Thyroid gland (tissue), 4 donors: ENCODE measurements around the gene TRAIP. TPM values are rescaled to one million over a fixed set of nuclear protein-coding genes. Genes with fewer than 3 reads are reported as not detected.

Experiments
- DNase-seq, 2 donors: peaks; one replicate each; pipeline ENCODE4 v3.0.0-alpha.2; 2019
- H3K27ac ChIP-seq, 3 donors: fragments of 200-600 bp; sonication (generic); 1 replicate in 2 of 3; 2 replicates in 1 of 3; pipeline ENCODE4 v1.5.1; 2016 to 2019; ENCODE audit warnings: mild to moderate bottlenecking in 1 of 3, moderate library complexity in 1 of 3
- H3K27me3 ChIP-seq: fragments of 200-600 bp; sonication (generic); one replicate; pipeline ENCODE4 v1.5.1; 2019
- H3K36me3 ChIP-seq, 2 donors: fragments of 200-600 bp; sonication (generic); one replicate each; pipeline ENCODE4 v1.5.1; 2016 to 2019
- H3K4me1 ChIP-seq, 2 donors: fragments of 200-600 bp; sonication (generic); one replicate each; pipeline ENCODE4 v1.5.1; 2017 to 2019
- H3K4me3 ChIP-seq, 3 donors: fragments of 200-600 bp; sonication (generic); replicated peaks in 1 of 3; 1 replicate in 2 of 3; 2 replicates in 1 of 3; pipeline ENCODE4 v1.5.1; 2016; ENCODE audit warnings: mild to moderate bottlenecking in 1 of 3
- H3K9me3 ChIP-seq: fragments of 200-600 bp; sonication (generic); one replicate; pipeline ENCODE4 v1.5.1; 2017
- POLR2A ChIP-seq, 2 donors: fragments of 450-650 bp; IDR thresholded peaks; one replicate each; pipeline ENCODE4 v1.6.1; 2017; ENCODE audit warnings: antibody characterized with exemption in 2 of 2, mild to moderate bottlenecking in 2 of 2, moderate library complexity in 1 of 2
- WGBS, 2 donors: methylation state at CpG; one replicate each; pipeline ENCODE4 v1.1.5; 2017; 5-methylcytosine and 5-hydroxymethylcytosine counted together
- intact Hi-C: fragments of 100-400 bp; cut with DNase I; formaldehyde crosslinking; loops from one replicate; pipeline ENCODE4 v1.15.1; 2023
- total RNA-seq, 4 donors: library from RNA; depleted of rRNA; stranded (reverse); fragments of >200 nt; gene quantifications; one replicate each; pipeline ENCODE4 v1.2.3, GENCODE V29; 2016
- TF ChIP-seq, protein P1 (sequence below), 6 experiments: fragments of 200-600 bp in 3 of 6; fragments of 450-650 bp in 3 of 6; sonication (generic) in 3 of 6; IDR thresholded peaks; one replicate each; pipeline ENCODE4 v1.5.1; 2016 to 2019; ENCODE audit warnings: antibody characterized with exemption in 6 of 6, mild to moderate bottlenecking in 2 of 6, inconsistent platforms in 1 of 6, moderate library complexity in 1 of 6

The TRAIP gene
- total RNA-seq, 4 donors from 2014 or later: 0.73 to 7.0 (median 3.3) TPM

DNA sequence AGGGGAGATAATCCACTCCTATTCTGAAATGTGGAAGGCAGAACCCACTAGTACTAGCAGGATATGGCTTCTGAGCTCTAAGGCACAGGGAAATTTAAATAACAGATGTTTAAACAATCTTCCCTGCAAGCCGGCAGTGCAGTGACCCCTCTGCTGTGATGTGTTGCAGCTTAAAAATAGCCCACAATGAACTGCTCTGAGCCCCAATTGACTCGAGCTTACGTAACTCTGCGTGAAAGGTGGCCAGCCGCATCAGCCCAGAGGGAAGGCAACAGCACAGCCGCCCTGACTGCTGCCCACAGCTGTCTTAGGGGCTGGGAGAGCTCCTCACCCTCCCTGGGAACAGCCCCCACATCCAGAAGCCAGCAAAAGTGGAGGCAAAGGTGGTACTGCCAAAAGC, 25.8 kb upstream of the TRAIP start:
- 62 to 72% methylated on average over 3 to 5 of the region's 6 CpGs for WGBS, 2 donors
- H3K36me3 ChIP-seq: no peaks in the 10 kb centered on the region
- H3K4me1 ChIP-seq: peaks cover 0 to 8% of the 10 kb centered on the region in 2 donors
- H3K27ac ChIP-seq: no peak overlapping the region
- H3K4me3 ChIP-seq: no peak overlapping the region
- no peaks in the 10 kb centered on the region for H3K27me3 ChIP-seq
- no peaks in the 10 kb centered on the region for H3K9me3 ChIP-seq
- intact Hi-C loops: no loop called here
- no peak for TF ChIP-seq POLR2A (IDR thresholded peaks at IDR 0.05)
- TF ChIP-seq, protein P1, sequence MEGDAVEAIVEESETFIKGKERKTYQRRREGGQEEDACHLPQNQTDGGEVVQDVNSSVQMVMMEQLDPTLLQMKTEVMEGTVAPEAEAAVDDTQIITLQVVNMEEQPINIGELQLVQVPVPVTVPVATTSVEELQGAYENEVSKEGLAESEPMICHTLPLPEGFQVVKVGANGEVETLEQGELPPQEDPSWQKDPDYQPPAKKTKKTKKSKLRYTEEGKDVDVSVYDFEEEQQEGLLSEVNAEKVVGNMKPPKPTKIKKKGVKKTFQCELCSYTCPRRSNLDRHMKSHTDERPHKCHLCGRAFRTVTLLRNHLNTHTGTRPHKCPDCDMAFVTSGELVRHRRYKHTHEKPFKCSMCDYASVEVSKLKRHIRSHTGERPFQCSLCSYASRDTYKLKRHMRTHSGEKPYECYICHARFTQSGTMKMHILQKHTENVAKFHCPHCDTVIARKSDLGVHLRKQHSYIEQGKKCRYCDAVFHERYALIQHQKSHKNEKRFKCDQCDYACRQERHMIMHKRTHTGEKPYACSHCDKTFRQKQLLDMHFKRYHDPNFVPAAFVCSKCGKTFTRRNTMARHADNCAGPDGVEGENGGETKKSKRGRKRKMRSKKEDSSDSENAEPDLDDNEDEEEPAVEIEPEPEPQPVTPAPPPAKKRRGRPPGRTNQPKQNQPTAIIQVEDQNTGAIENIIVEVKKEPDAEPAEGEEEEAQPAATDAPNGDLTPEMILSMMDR (IDR thresholded peaks at IDR 0.05): no peak
- DNase-seq: no peak

DNA sequence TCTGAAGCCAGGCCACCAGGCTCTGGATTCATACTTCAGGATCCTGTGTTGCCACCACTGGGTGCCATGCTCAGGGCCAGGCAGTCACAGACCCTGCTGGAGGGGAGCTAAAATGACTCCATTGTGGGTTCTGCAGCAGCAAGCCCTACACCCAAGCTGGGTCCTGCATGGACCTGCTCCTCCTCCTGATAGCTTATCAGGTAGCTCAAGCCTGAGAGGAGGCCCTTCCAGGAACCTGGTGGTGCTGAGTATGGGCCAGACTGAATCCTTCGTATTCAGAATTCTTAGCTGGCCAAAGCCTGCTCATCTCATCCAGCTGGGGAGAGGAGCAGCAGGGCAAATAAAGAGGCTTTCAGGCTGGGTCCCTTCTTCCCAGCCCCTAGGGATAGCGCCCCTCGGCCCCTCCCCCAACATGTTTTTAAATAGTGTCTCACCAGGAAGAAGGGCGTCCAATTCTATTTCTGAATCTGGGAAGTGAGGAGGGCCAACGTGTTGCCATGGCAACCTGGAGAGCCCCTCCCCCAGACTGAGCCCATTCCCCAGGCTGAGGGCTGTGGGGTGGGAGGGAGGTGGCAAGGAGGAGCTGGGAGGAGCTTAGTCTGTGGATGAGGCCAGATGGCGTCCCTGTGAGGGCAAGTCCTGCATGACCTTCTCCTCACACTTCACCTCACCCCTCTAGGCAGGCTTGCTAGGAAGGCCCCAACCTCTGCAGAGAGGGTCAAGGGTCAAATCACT, 24.4 kb upstream of the TRAIP start:
- H3K4me1 ChIP-seq: peaks cover 0 to 8% of the 10 kb centered on the region in 2 donors
- no peaks in the 10 kb centered on the region for H3K9me3 ChIP-seq
- no peaks in the 10 kb centered on the region for H3K27me3 ChIP-seq
- no peak for TF ChIP-seq POLR2A (IDR thresholded peaks at IDR 0.05)
- TF ChIP-seq, protein P1 (IDR thresholded peaks at IDR 0.05): no peak
- intact Hi-C loops: no loop called here
- DNase-seq: no peak
- H3K36me3 ChIP-seq: no peaks in the 10 kb centered on the region
- 47 to 52% methylated on average over 5 to 6 of the region's 6 CpGs for WGBS, 2 donors
- no peak overlapping the region for H3K4me3 ChIP-seq
- no peak overlapping the region for H3K27ac ChIP-seq

DNA sequence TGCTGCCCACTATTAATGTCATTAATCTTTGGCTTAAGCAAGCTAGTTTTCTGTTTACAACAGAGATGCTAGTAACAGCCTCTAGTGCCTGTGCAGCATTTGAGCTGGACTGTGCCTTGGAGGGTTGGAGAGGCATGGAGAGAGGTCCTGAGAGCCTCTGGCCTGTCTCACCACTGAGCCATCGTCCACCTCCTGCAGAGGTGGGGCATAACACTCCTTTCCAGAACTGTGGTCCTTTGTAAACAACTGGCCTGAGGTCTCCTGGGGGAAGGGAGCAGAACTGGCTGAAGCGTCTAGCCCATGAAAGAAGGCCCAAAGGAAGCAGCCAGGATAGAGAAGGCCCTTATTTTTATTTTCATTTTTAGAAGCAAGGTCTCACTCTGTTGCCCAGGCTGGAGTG, 23.4 kb upstream of the TRAIP start:
- TF ChIP-seq POLR2A (IDR thresholded peaks at IDR 0.05): no peak
- TF ChIP-seq, protein P1 (IDR thresholded peaks at IDR 0.05): peak in 1 of 6 experiments; percentile 7
- Histone ChIP-seq H3K4me1 (peaks cover 0 to 8% of the 10 kb centered on the region in 2 donors), H3K4me3 (no peak overlapping the region), H3K27ac (peak overlapping the region in 1 of 3 donors; percentile 39), H3K9me3 (no peaks in the 10 kb centered on the region), H3K27me3 (no peaks in the 10 kb centered on the region), H3K36me3 (no peaks in the 10 kb centered on the region)
- intact Hi-C loops: no loop called here
- peak; percentile 78 to 83 for DNase-seq
- 21 to 27% methylated on average over 2 of the region's 2 CpGs for WGBS, 2 donors

DNA sequence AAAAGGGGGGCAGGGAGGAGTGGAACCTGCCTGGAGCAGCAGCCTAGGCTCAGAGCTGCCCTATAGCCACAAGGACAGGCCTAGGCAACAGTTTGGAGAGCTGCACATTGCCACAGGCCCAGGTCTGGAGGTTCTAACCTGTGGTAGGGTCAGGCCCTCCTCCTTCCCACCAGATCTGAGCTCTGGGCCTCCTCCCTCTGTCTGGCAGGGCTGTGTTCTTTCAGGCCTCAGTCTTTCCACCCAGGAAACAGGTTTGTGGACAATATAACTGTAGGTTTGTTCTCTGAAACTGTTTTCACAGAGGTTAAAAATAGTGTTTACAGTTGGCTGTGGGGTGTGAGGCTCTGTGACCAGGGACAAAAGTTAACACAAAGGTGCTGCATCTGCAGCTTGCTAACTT, 22.3 kb upstream of the TRAIP start:
- no peak for DNase-seq
- Histone ChIP-seq H3K36me3 (no peaks in the 10 kb centered on the region), H3K27ac (no peak overlapping the region), H3K27me3 (no peaks in the 10 kb centered on the region), H3K4me1 (peaks cover 0 to 8% of the 10 kb centered on the region in 2 donors), H3K9me3 (no peaks in the 10 kb centered on the region), H3K4me3 (no peak overlapping the region)
- intact Hi-C loops: no loop called here
- TF ChIP-seq, protein P1 (IDR thresholded peaks at IDR 0.05): no peak
- TF ChIP-seq POLR2A (IDR thresholded peaks at IDR 0.05): no peak

DNA sequence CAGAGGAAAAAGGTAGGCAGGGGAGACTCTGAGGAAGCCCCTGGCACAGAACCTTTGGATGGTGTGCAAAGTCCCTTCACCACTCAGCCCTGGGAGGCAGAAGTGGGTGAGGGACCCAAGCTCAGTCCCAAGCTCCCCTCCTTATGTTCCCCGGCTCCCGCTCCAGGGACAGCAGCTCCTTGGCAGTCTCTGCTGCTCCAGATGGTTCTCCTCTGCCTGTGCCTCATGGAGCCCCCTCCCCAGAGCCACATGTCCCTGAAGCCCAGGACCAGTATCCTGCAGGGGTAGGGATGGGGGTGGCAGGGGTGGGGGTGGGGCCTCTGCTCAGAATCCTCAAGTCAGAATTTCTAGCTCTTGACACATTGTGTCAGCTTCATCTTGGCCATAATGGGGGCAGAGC, 21.4 kb upstream of the TRAIP start:
- Histone ChIP-seq H3K27ac (no peak overlapping the region), H3K9me3 (no peaks in the 10 kb centered on the region), H3K4me1 (peaks cover 0 to 15% of the 10 kb centered on the region in 2 donors), H3K27me3 (no peaks in the 10 kb centered on the region), H3K4me3 (no peak overlapping the region), H3K36me3 (no peaks in the 10 kb centered on the region)
- DNase-seq: no peak
- intact Hi-C loops: no loop called here
- 86 to 90% methylated on average over 1 to 2 of the region's 2 CpGs for WGBS, 2 donors
- no peak for TF ChIP-seq POLR2A (IDR thresholded peaks at IDR 0.05)
- TF ChIP-seq, protein P1 (IDR thresholded peaks at IDR 0.05): no peak
